EH (cell line): Measurements from ENCODE around the gene PRKN.
A peak's percentile ranks its signal among the peaks of the same experiment; 100 is the strongest.

Experiments used
- DNase-seq: peaks from one replicate; pipeline ENCODE4 v3.0.0-alpha.2; 2015; ENCODE audit warnings: low read depth

Gene PRKN

GRCh38 chr6:162450358-162450757, 277.2 kb downstream of the PRKN start:
- DNase-seq: no peak

GRCh38 chr6:162448294-162448693, 279.3 kb downstream of the PRKN start:
- DNase-seq: no peak

GRCh38 chr6:162443101-162443500, 284.5 kb downstream of the PRKN start:
- DNase-seq: no peak

GRCh38 chr6:162442687-162443086, 284.9 kb downstream of the PRKN start:
- DNase-seq: no peak

GRCh38 chr6:162441991-162442390, 285.6 kb downstream of the PRKN start:
- DNase-seq: no peak

GRCh38 chr6:162438980-162439379, 288.6 kb downstream of the PRKN start:
- no peak for DNase-seq

GRCh38 chr6:162435071-162435470, 292.5 kb downstream of the PRKN start:
- DNase-seq: no peak

- no peak for DNase-seq
Measured at GRCh38 chr6:162421004-162421403, 306.6 kb downstream of the PRKN start.

GRCh38 chr6:162416831-162417537, 310.6 kb downstream of the PRKN start:
- no peak for DNase-seq

- no peak for DNase-seq
Measured at GRCh38 chr6:162416307-162416706, 311.3 kb downstream of the PRKN start.

GRCh38 chr6:162409741-162410691, 317.6 kb downstream of the PRKN start:
- DNase-seq: no peak

- no peak for DNase-seq
Measured at GRCh38 chr6:162408826-162409535, 318.6 kb downstream of the PRKN start.

GRCh38 chr6:162404951-162405350, 322.6 kb downstream of the PRKN start:
- DNase-seq: no peak

- DNase-seq: no peak
Measured at GRCh38 chr6:162403031-162403430, 324.5 kb downstream of the PRKN start.

GRCh38 chr6:162395181-162395580, 332.4 kb downstream of the PRKN start:
- no peak for DNase-seq

GRCh38 chr6:162390961-162391811, 336.4 kb downstream of the PRKN start:
- DNase-seq: peak; percentile 2

GRCh38 chr6:162389343-162390085, 338.1 kb downstream of the PRKN start:
- DNase-seq: no peak

- DNase-seq: no peak
Measured at GRCh38 chr6:162388383-162388777, 339.2 kb downstream of the PRKN start.

- DNase-seq: no peak
Measured at GRCh38 chr6:162387718-162388382, 339.7 kb downstream of the PRKN start.

GRCh38 chr6:162385980-162386379, 341.6 kb downstream of the PRKN start:
- DNase-seq: no peak
